Vagina (tissue), 2 donors: ENCODE measurements around the gene KIAA0753. TPM values are rescaled to one million over a fixed set of nuclear protein-coding genes. Genes with fewer than 3 reads are reported as not detected.

ENCODE experiments used
- DNase-seq, 2 donors: peaks; one replicate each; pipeline ENCODE4 v3.0.0-alpha.2; 2017; ENCODE audit errors: extremely low spot score in 2 of 2
- H3K27ac ChIP-seq: fragments of 200-600 bp; sonication (generic); one replicate; pipeline ENCODE4 v1.5.1; 2019
- H3K27me3 ChIP-seq: fragments of 200-600 bp; sonication (generic); one replicate; pipeline ENCODE4 v1.5.1; 2019
- H3K36me3 ChIP-seq, 2 donors: fragments of 200-600 bp; sonication (generic); one replicate each; pipeline ENCODE4 v1.5.1; 2017 to 2019
- H3K4me1 ChIP-seq: fragments of 200-600 bp; sonication (generic); one replicate; pipeline ENCODE4 v1.5.1; 2019
- H3K4me3 ChIP-seq, 2 donors: fragments of 200-600 bp; sonication (generic); 1 replicate in 1 of 2; 2 replicates in 1 of 2; pipeline ENCODE4 v1.5.1; 2016 to 2019
- H3K9me3 ChIP-seq: fragments of 200-600 bp; sonication (generic); one replicate; pipeline ENCODE4 v1.5.1; 2019
- POLR2A ChIP-seq, 2 donors: fragments of 450-650 bp; IDR thresholded peaks; one replicate each; pipeline ENCODE4 v1.6.1; 2017; ENCODE audit warnings: antibody characterized with exemption in 2 of 2, mild to moderate bottlenecking in 2 of 2, moderate library complexity in 2 of 2
- POLR2AphosphoS5 ChIP-seq, 2 donors: sonication (generic); formaldehyde crosslinking; IDR thresholded peaks; one replicate each; pipeline ENCODE4 v1.9.0; 2017; ENCODE audit warnings: antibody characterized with exemption in 2 of 2, mild to moderate bottlenecking in 2 of 2, low read depth in 1 of 2; ENCODE audit not compliant: insufficient read depth in 1 of 2
- intact Hi-C: fragments of 100-400 bp; cut with DNase I; formaldehyde crosslinking; loops from one replicate; pipeline ENCODE4 v1.15.1; 2023
- total RNA-seq: library from RNA; depleted of rRNA; stranded (reverse); fragments of >200 nt; gene quantifications from one replicate; pipeline ENCODE4 v1.2.3, GENCODE V29; 2016
- TF ChIP-seq, protein P1 (sequence below), 3 experiments: fragments of 450-650 bp in 2 of 3; fragments of 200-600 bp in 1 of 3; sonication (generic) in 1 of 3; IDR thresholded peaks; one replicate each; pipeline ENCODE4 v1.5.1; 2017 to 2019; ENCODE audit warnings: antibody characterized with exemption in 3 of 3, mild to moderate bottlenecking in 2 of 3, moderate library complexity in 2 of 3

Gene KIAA0753
- total RNA-seq, 1 donor from 2014 or later: 14.5 TPM

DNA sequence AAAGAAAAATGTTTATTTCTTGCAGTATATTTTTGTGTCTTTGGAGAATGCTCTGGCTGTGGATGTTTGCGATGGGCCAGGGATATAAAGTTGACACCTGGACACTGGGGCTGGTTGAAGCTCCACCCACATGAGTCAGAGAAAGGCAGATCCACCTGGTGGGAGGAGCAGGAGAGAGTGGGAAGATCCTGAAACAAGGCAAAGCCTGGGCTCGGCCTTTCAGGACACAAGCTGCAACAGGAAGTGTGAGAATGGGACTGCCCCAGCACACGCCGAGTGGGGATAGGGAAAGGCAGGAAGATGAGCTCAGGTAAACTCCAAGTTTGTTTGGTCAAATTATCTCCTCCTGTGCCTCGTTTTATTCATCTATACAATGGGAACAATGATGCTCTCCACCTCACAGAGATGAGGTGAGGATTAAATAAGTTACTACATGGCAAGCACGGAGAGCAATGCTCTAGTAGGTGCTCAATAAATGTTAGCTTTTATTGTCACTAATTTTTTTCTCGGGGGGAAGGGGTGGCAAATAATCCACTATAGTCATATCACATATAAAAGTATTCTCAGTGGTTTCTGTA, 62.7 kb downstream of the KIAA0753 start:
- H3K4me1 ChIP-seq: peaks cover 14% of the 10 kb centered on the region
- no peak overlapping the region for H3K4me3 ChIP-seq
- no peaks in the 10 kb centered on the region for H3K9me3 ChIP-seq
- H3K36me3 ChIP-seq: peaks cover 0 to 9% of the 10 kb centered on the region in 2 donors
- H3K27ac ChIP-seq: no peak overlapping the region
- intact Hi-C loops: no loop called here
- H3K27me3 ChIP-seq: no peaks in the 10 kb centered on the region
- DNase-seq: no peak
- TF ChIP-seq, protein P1, sequence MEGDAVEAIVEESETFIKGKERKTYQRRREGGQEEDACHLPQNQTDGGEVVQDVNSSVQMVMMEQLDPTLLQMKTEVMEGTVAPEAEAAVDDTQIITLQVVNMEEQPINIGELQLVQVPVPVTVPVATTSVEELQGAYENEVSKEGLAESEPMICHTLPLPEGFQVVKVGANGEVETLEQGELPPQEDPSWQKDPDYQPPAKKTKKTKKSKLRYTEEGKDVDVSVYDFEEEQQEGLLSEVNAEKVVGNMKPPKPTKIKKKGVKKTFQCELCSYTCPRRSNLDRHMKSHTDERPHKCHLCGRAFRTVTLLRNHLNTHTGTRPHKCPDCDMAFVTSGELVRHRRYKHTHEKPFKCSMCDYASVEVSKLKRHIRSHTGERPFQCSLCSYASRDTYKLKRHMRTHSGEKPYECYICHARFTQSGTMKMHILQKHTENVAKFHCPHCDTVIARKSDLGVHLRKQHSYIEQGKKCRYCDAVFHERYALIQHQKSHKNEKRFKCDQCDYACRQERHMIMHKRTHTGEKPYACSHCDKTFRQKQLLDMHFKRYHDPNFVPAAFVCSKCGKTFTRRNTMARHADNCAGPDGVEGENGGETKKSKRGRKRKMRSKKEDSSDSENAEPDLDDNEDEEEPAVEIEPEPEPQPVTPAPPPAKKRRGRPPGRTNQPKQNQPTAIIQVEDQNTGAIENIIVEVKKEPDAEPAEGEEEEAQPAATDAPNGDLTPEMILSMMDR (IDR thresholded peaks at IDR 0.05): no peak
- peak in 1 of 2 donors; percentile 53 for TF ChIP-seq POLR2AphosphoS5 (IDR thresholded peaks at IDR 0.05; ENCODE audit: insufficient read depth in 1 of 2, low read depth in 1 of 2)

DNA sequence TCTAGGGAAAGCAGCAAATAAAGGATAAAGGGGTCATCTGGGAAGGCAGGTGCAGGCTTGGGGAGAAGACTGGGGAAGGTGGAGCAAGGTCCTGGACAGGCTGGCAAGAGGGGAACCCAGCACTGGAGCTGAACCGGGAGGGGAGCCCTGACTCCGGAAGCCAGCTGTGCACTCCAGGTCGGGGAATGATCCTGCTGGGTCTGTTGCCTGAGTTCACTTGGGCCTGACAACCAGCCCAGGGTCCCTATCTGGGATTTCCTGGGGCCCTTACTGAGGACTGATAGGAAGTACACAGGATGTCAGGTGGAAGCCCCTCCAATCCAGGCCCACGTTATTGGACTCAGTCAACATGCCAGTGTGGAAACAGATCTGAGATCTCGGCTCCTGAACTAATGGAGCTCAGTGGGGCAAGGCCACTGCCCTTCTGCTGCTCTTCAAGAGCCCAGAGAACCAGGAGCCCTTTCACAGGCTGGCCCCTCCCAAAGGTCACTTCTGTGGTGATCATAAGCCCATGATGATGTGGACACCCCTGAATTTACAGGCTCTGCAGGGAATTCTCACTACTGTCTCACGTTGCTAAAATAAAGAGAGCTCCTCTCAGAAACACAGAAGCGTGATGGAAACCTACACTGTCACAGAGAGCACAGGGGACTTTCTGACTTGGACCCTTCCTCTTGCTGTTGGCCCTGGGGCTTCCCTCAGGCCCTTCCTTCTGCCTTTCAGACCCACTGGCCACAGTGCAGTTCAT, 64.3 kb downstream of the KIAA0753 start:
- Histone ChIP-seq H3K27me3 (no peaks in the 10 kb centered on the region), H3K36me3 (no peaks in the 10 kb centered on the region), H3K9me3 (no peaks in the 10 kb centered on the region), H3K4me1 (peaks cover 19% of the 10 kb centered on the region), H3K4me3 (no peak overlapping the region), H3K27ac (no peak overlapping the region)
- no peak for DNase-seq
- TF ChIP-seq, protein P1 (IDR thresholded peaks at IDR 0.05): no peak
- no peak for TF ChIP-seq POLR2AphosphoS5 (IDR thresholded peaks at IDR 0.05; ENCODE audit: insufficient read depth in 1 of 2, low read depth in 1 of 2)
- no peak for TF ChIP-seq POLR2A (IDR thresholded peaks at IDR 0.05)
- intact Hi-C loops: no loop called here

DNA sequence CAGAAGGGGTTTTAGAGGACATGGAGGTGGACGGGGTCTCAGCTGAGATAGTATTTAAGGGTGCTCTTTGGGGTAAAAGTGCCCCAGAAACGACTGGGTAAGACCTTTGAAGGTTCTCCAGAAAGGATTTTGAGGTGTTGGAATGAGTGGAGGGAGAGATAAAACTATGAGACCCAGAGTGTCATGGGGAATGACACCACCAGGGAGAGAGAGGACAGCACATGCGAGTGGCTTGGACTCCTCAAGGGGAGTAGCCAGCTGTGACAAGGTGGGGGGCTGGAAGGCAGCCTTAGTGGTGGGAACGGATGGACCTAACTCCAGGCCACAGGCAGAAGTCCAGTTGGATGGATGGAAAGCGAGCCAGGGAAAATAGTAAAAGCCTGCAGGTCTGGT, 64.9 kb downstream of the KIAA0753 start:
- H3K9me3 ChIP-seq: no peaks in the 10 kb centered on the region
- H3K4me1 ChIP-seq: peaks cover 25% of the 10 kb centered on the region
- TF ChIP-seq, protein P1 (IDR thresholded peaks at IDR 0.05): no peak
- TF ChIP-seq POLR2A (IDR thresholded peaks at IDR 0.05) (no peak), POLR2AphosphoS5 (IDR thresholded peaks at IDR 0.05; ENCODE audit: insufficient read depth in 1 of 2, low read depth in 1 of 2) (no peak)
- H3K36me3 ChIP-seq: no peaks in the 10 kb centered on the region
- H3K27me3 ChIP-seq: no peaks in the 10 kb centered on the region
- H3K4me3 ChIP-seq: no peak overlapping the region
- H3K27ac ChIP-seq: no peak overlapping the region
- no peak for DNase-seq
- intact Hi-C loops: no loop called here

DNA sequence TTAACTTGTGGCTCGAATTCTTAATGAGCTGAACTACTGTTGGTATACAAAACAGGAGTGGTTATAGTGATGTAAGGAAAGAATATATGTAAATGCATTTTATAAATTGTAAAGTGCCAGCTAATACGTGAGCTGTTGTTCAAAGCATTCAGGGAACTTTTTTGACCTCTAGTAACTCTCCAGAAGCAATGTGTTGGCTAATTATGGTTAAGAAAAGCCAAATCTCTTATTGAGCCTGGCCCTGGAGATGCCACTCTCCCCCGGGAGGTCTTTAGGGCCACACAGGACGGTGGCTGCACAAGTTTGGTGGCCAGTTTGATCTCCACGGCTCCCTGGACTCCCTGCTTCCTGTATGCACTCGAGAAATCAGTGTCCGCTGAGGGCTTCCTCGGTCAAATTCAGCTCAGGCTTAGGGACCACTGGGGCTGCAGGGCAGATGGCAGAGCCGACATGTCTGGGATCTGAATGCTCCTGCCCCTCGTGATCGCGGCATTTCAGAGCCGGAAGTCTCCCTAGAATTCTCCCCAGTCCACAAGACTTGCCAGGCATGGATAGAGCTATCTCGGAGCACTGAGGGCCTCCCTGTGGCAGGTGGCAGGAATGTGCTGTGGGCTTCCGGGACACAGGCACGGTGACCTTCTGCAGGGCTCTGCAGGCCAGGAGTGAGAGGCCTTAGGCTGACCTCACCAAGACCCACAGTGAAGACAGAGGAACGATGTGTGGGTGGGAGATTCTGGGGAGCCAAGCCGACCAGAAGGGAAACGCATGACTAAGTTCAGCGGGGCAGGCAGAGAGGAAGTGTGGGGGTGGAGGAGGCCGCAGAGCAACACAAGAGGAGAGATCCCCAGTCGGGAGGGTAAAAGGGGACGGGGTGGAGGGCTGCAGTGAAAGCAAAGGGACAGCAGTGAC, 65.6 kb downstream of the KIAA0753 start:
- DNase-seq: no peak
- intact Hi-C loops: no loop called here
- Histone ChIP-seq H3K27ac (no peak overlapping the region), H3K4me3 (no peak overlapping the region), H3K9me3 (no peaks in the 10 kb centered on the region), H3K27me3 (no peaks in the 10 kb centered on the region), H3K4me1 (peaks cover 25% of the 10 kb centered on the region), H3K36me3 (no peaks in the 10 kb centered on the region)
- TF ChIP-seq POLR2A (IDR thresholded peaks at IDR 0.05) (no peak), POLR2AphosphoS5 (IDR thresholded peaks at IDR 0.05; ENCODE audit: insufficient read depth in 1 of 2, low read depth in 1 of 2) (no peak)
- TF ChIP-seq, protein P1 (IDR thresholded peaks at IDR 0.05): no peak
